ENCODE results near the gene SLC4A11.

Gene SLC4A11

DNA sequence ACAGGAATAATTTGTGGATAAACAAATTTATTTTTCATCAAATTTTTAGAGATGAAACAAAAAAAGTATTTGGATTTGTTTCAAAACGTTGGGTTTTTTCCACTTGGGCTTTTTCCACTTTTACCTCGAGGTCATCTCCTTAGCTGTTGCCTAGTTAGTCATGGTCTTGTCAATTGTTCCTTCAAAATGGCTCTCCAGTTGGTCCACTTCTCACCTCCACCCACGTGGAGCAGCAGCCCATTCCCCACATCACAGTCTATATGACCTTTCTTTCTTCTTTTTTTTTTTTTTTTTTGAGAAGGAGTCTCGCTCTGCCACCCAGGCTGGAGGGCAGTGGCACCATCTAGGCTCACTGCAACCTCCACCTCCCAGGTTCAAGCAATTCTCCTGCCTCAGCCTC lies 6.7 kb upstream of the SLC4A11 start:
- H3K4me3 ChIP-seq (ENCODE audit: low read length) = no peak overlapping the region
- TF ChIP-seq, protein P1, sequence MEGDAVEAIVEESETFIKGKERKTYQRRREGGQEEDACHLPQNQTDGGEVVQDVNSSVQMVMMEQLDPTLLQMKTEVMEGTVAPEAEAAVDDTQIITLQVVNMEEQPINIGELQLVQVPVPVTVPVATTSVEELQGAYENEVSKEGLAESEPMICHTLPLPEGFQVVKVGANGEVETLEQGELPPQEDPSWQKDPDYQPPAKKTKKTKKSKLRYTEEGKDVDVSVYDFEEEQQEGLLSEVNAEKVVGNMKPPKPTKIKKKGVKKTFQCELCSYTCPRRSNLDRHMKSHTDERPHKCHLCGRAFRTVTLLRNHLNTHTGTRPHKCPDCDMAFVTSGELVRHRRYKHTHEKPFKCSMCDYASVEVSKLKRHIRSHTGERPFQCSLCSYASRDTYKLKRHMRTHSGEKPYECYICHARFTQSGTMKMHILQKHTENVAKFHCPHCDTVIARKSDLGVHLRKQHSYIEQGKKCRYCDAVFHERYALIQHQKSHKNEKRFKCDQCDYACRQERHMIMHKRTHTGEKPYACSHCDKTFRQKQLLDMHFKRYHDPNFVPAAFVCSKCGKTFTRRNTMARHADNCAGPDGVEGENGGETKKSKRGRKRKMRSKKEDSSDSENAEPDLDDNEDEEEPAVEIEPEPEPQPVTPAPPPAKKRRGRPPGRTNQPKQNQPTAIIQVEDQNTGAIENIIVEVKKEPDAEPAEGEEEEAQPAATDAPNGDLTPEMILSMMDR (conservative IDR thresholded peaks at IDR 0.05; ENCODE audit: low read length) = no peak
- DNase-seq (ENCODE audit: low read depth) = no peak

DNA sequence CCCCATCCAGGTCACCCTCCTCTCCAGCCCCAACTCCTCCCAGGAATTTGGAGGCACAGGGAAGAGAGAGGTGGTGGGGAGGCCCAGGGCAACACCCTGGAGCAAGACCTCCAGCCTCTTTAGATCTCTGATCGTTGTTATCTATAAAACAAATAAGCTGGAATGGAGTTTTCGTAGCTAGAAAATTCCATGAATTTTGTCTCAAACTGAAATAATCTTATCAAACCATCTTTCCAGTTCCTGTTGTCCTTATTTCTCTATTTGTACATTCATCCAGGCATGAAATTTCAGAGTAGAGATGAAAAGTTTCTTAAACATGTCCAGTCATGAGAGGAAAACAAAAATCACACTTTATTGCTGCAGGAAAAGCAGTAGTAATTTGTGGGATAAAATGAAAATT lies 6.2 kb upstream of the SLC4A11 start:
- DNase-seq (ENCODE audit: low read depth) = no peak
- H3K4me3 ChIP-seq (ENCODE audit: low read length) = no peak overlapping the region
- TF ChIP-seq, protein P1 (conservative IDR thresholded peaks at IDR 0.05; ENCODE audit: low read length) = no peak

DNA sequence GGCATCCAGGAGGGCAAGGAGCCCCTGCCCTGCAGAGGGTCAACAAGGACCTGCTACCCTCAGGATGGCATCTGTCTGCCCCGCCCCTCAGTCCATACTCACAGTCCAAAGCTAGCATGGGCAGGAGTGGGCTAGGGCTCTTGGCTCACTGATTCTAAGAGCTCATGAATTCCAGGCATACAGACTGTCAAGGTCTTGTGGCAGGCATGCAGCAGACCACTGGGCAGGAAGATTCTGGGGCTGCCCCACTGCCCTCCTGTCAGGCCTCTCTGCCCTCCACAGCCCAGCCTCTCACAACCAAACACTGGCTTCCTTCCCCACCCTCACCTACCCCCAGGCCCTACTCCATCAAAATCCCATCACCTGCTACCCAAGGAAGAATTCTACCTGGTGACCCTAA lies 5.6 kb upstream of the SLC4A11 start:
- H3K4me3 ChIP-seq (ENCODE audit: low read length) = no peak overlapping the region
- TF ChIP-seq, protein P1 (conservative IDR thresholded peaks at IDR 0.05; ENCODE audit: low read length) = no peak
- DNase-seq (ENCODE audit: low read depth) = no peak

DNA sequence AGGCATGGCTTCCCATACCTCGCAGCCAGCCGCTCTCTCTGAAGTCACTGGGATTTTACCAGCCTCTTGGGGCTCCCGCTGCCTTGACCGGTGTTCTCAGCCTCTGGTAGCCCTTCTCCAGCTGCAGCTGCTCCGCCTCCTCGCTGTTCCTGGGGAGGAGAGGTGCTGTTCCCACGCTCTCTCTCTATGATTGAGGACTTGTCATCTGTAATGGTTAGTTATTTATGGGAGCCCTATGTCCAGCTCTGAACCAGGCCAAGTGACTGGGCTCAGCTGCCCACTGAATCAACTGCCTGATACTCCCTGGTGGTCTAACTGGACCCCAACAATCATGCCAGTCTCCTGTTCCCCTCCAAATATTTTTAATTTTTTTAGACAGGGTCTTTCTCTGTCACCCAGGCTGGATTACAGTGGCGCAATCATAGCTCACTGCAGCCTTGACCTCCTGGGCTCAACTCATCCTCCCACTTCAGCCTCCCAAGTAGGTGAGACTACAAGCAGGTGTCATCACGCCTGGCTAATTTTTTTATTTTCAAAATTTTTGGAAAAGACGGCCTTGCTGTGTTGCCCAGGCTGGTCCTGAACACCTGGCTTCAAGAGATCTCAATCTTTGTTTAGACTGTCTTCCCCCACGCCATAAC lies 4.8 kb upstream of the SLC4A11 start:
- DNase-seq (ENCODE audit: low read depth) = no peak
- TF ChIP-seq, protein P1 (conservative IDR thresholded peaks at IDR 0.05; ENCODE audit: low read length) = no peak
- no peak overlapping the region for H3K4me3 ChIP-seq (ENCODE audit: low read length)

DNA sequence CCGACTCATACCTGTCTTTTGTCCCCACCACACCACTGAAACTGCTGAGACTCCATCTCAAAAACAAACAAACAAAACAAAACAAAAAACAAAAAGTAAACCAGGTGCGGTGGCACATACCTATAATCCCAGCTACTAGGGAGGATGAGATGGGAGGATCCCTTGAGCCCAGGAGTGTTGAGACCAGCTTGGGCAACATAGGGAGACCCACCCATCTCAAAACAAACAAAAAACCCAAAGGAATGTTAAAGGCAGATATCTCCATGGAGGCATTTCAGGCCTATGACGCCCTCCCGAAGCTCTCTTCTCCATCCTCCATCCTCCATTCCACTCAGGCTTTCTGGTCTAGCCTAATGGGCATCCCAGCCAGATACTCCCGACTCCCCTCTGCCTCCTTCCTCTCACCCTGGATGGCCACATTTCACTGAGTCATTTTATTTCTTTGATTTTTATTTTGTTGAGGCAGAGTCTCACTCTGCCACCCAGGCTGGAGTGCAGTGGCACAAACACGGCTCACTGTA lies 3.2 kb upstream of the SLC4A11 start:
- no peak for DNase-seq (ENCODE audit: low read depth)
- TF ChIP-seq, protein P1 (conservative IDR thresholded peaks at IDR 0.05; ENCODE audit: low read length) = no peak

DNA sequence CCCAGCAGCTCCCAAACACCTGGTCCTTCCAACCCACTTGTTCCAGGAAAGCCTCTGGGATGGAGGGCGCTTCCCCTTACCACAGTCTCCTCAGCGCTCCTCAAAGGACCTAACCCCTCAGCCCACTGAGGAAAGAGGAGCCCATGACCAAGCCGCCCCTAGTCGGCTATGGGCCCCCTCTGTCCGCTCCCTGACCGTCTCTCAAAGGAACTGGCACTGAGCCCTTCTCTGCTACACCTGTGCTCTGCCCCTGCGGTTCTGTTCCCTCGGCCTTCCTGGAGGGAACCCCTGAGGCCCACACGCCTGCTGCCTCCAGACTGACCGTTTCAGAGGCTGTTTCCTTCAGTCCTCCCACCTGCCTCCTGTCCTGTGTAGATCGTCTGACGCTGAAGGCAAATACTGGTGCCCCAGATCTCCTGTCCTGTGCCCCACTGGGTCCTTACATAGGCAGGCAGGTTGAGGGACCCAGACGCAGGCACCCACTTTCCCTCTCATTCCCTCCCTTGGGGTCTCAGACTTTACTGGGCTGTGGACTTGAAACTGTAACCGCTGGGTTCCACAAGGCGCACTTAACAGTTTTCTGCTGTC lies 1.9 kb upstream of the SLC4A11 start:
- H3K4me3 ChIP-seq (ENCODE audit: low read length) = peak overlapping the region; percentile 71
- TF ChIP-seq, protein P1 (conservative IDR thresholded peaks at IDR 0.05; ENCODE audit: low read length) = no peak

More for the DNA sequence above, 3.2 kb upstream of the SLC4A11 start:
- H3K4me3 ChIP-seq (ENCODE audit: low read length) = no peak overlapping the region

More for the DNA sequence above, 1.9 kb upstream of the SLC4A11 start:
- no peak for DNase-seq (ENCODE audit: low read depth)

Data from AG10803 (cell line).